HepG2 (cell line): ENCODE data around the gene STK39. TPM values are rescaled to one million over a fixed set of nuclear protein-coding genes. Genes with fewer than 3 reads are reported as not detected.

Experiments used
- CBX1 ChIP-seq: IDR thresholded peaks from one replicate; pipeline ENCODE4 v1.6.1; 2016; ENCODE audit warnings: antibody characterized with exemption, low read depth
- FOXJ3 ChIP-seq: sonication (generic); formaldehyde crosslinking; IDR thresholded peaks from 2 replicates; pipeline ENCODE4 v1.4.0; 2020; ENCODE audit warnings: missing genetic modification reagents, mild to moderate bottlenecking, borderline replicate concordance
- HCFC1 ChIP-seq: fragments of 150-350 bp; IDR thresholded peaks from 2 replicates; pipeline ENCODE4 v1.6.1; 2014; ENCODE audit warnings: low read depth, low read length
- KDM1A ChIP-seq: IDR thresholded peaks from 2 replicates; pipeline ENCODE4 v1.6.1; 2016; ENCODE audit warnings: missing compliant biosample characterization
- KLF16 ChIP-seq, 2 experiments: sonication (generic) in 1 of 2; formaldehyde crosslinking in 1 of 2; IDR thresholded peaks; 2 replicates each; pipeline versions ENCODE4 v1.6.1 to v1.8.0; 2016 to 2023; ENCODE audit warnings: missing genetic modification reagents in 2 of 2, missing compliant biosample characterization in 1 of 2
- NR2F6 ChIP-seq, 2 experiments: IDR thresholded peaks; 2 replicates each; pipeline ENCODE4 v1.6.1; 2016; ENCODE audit warnings: antibody characterized with exemption in 1 of 2, mild to moderate bottlenecking in 1 of 2
- RARA ChIP-seq: IDR thresholded peaks from 2 replicates; pipeline ENCODE4 v1.6.1; 2016; ENCODE audit warnings: missing genetic modification reagents, missing compliant biosample characterization
- RFXAP ChIP-seq: sonication (generic); formaldehyde crosslinking; IDR thresholded peaks from 2 replicates; pipeline ENCODE4 v1.4.0; 2020; ENCODE audit warnings: missing genetic modification reagents, borderline replicate concordance
- SOX13 ChIP-seq, 3 experiments: fragments of 450-650 bp in 1 of 3; sonication (generic) in 1 of 3; formaldehyde crosslinking in 1 of 3; IDR thresholded peaks in 2 of 3; conservative IDR thresholded peaks in 1 of 3; 2 replicates each; pipeline versions ENCODE4 v1.5.0 to v1.6.1; 2016 to 2020; ENCODE audit warnings: antibody characterized with exemption in 1 of 3, mild to moderate bottlenecking in 1 of 3, missing compliant biosample characterization in 1 of 3, missing genetic modification reagents in 1 of 3, moderate library complexity in 1 of 3
- TEAD3 ChIP-seq: optimal IDR thresholded peaks from 2 replicates; pipeline ENCODE3; 2016; ENCODE audit warnings: borderline replicate concordance
- TOPORS ChIP-seq: sonication (generic); formaldehyde crosslinking; IDR thresholded peaks from 2 replicates; pipeline ENCODE4 v1.8.0; 2023; ENCODE audit warnings: mild to moderate bottlenecking, missing genetic modification reagents
- ZEB1 ChIP-seq: IDR thresholded peaks from 2 replicates; pipeline ENCODE4 v1.6.1; 2012; ENCODE audit warnings: mild to moderate bottlenecking, low read depth, inconsistent platforms; ENCODE audit not compliant: insufficient replicate concordance
- ZFYVE20 ChIP-seq: sonication (generic); formaldehyde crosslinking; IDR thresholded peaks from 2 replicates; pipeline ENCODE4 v1.8.0; 2023; ENCODE audit warnings: low read depth, mild to moderate bottlenecking, moderate library complexity, missing genetic modification reagents, borderline replicate concordance
- ZNF180 ChIP-seq: sonication (generic); formaldehyde crosslinking; IDR thresholded peaks from 2 replicates; pipeline ENCODE4 v1.4.0; 2020; ENCODE audit warnings: low read depth, missing genetic modification reagents, borderline replicate concordance
- ZNF331 ChIP-seq: sonication (generic); formaldehyde crosslinking; IDR thresholded peaks from 2 replicates; pipeline ENCODE4 v1.4.0; 2020; ENCODE audit warnings: missing genetic modification reagents
- ZNF367 ChIP-seq: sonication (generic); formaldehyde crosslinking; IDR thresholded peaks from 2 replicates; pipeline ENCODE4 v1.4.0; 2020; ENCODE audit warnings: missing genetic modification reagents, borderline replicate concordance
- ZNF761 ChIP-seq: sonication (generic); formaldehyde crosslinking; conservative IDR thresholded peaks from 2 replicates; pipeline ENCODE4 v1.4.0; 2020; ENCODE audit warnings: mild to moderate bottlenecking, missing genetic modification reagents
- ZSCAN9 ChIP-seq: IDR thresholded peaks from 2 replicates; pipeline ENCODE4 v1.6.1; 2016; ENCODE audit warnings: borderline replicate concordance
- polyA plus RNA-seq, 8 experiments: library from polyadenylated mRNA; depleted of rRNA in 3 of 8; stranded (reverse) in 7 of 8; unstranded in 1 of 8; fragments of >200 nt; fragmentation: Illumina TruSeq in 4 of 8; extraction: Trizol in 4 of 8; gene quantifications; 2 replicates each; pipeline versions ENCODE4 v1.2.1 to v1.2.3, GENCODE V29; 2011 to 2016; ENCODE audit warnings: low read depth in 4 of 8, missing spikeins in 1 of 8, mixed read lengths in 1 of 8; ENCODE audit not compliant: insufficient read depth in 1 of 8
- total RNA-seq, 5 experiments: library from RNA; depleted of rRNA; stranded (reverse); fragments of >200 nt; fragmentation: Illumina TruSeq; extraction: Trizol; gene quantifications; 2 replicates each; pipeline ENCODE4 v1.2.3, GENCODE V29; 2016; ENCODE audit warnings: low read depth in 1 of 5
- TF ChIP-seq, protein P1 (sequence below), 2 experiments: IDR thresholded peaks; 2 replicates each; pipeline ENCODE4 v1.6.1; 2011 to 2012; ENCODE audit warnings: low read length in 2 of 2, borderline replicate concordance in 1 of 2, low read depth in 1 of 2, mild to moderate bottlenecking in 1 of 2, moderate library complexity in 1 of 2
- TF ChIP-seq, protein P2 (sequence below): IDR thresholded peaks from 2 replicates; pipeline ENCODE4 v1.4.0; 2020; ENCODE audit warnings: mild to moderate bottlenecking, missing genetic modification reagents
- TF ChIP-seq, protein P3 (sequence below): sonication (generic); formaldehyde crosslinking; IDR thresholded peaks from 2 replicates; pipeline ENCODE4 v1.4.0; 2020; ENCODE audit warnings: missing genetic modification reagents, borderline replicate concordance

The STK39 gene
- total and polyA plus RNA-seq, 2 of the 13 experiments (the other 11 are each of a cell fraction or from before 2014, with no cell fraction given): 27.3 to 38.4 TPM

DNA sequence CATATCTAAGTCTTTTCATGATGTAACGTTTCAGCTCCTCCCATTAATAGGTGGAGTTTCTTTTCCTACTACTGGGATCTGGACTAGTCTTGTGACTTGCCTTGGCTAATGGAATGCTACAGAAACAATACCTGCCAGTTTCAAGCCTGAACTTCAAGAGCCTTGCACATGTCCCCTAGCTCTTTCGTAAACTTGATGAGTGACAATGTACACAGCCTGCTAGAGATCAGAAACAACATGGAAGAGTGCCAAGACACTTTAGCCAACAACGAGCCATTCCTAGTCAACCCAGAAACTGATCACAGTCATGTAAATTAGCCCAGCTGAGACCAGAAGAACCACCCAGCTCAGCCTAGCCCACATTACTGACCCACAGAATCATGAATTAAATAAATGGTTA is 24.8 kb upstream of the STK39 start (continued):
- TF ChIP-seq, protein P1, sequence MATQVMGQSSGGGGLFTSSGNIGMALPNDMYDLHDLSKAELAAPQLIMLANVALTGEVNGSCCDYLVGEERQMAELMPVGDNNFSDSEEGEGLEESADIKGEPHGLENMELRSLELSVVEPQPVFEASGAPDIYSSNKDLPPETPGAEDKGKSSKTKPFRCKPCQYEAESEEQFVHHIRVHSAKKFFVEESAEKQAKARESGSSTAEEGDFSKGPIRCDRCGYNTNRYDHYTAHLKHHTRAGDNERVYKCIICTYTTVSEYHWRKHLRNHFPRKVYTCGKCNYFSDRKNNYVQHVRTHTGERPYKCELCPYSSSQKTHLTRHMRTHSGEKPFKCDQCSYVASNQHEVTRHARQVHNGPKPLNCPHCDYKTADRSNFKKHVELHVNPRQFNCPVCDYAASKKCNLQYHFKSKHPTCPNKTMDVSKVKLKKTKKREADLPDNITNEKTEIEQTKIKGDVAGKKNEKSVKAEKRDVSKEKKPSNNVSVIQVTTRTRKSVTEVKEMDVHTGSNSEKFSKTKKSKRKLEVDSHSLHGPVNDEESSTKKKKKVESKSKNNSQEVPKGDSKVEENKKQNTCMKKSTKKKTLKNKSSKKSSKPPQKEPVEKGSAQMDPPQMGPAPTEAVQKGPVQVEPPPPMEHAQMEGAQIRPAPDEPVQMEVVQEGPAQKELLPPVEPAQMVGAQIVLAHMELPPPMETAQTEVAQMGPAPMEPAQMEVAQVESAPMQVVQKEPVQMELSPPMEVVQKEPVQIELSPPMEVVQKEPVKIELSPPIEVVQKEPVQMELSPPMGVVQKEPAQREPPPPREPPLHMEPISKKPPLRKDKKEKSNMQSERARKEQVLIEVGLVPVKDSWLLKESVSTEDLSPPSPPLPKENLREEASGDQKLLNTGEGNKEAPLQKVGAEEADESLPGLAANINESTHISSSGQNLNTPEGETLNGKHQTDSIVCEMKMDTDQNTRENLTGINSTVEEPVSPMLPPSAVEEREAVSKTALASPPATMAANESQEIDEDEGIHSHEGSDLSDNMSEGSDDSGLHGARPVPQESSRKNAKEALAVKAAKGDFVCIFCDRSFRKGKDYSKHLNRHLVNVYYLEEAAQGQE (IDR thresholded peaks at IDR 0.05; ENCODE audit: borderline replicate concordance in 1 of 2, low read depth in 1 of 2, low read length in 2 of 2): peak in 1 of 2 experiments; percentile 52; a peak in 1 of 4 replicates
- TF ChIP-seq TEAD3 (CRISPR knock-in tag) (peak; percentile 79), TOPORS (CRISPR knock-in tag) (no peak), SOX13 (IDR thresholded peaks at IDR 0.05) (peak; percentile 77; the same call in 1 of the 2 replicates), SOX13 (CRISPR knock-in tag; conservative IDR thresholded peaks at IDR 0.05 in 1 of 2, IDR thresholded peaks at IDR 0.05 in 1 of 2) (peak in 1 of 2 experiments; percentile 95; a peak in 2 of 4 replicates), ZFYVE20 (CRISPR knock-in tag) (no peak), ZNF331 (CRISPR knock-in tag) (peak; percentile 100), ZNF180 (CRISPR knock-in tag) (no peak), KLF16 (CRISPR knock-in tag; IDR thresholded peaks at IDR 0.05) (peak in 1 of 2 experiments; percentile 49; a peak in 1 of 4 replicates), RARA (CRISPR knock-in tag) (peak; percentile 35; the same call in 1 of the 2 replicates), NR2F6 (IDR thresholded peaks at IDR 0.05) (no peak), NR2F6 (CRISPR knock-in tag; IDR thresholded peaks at IDR 0.05) (peak; percentile 40; the same call in 1 of the 2 replicates), ZEB1 (no peak), ZSCAN9 (CRISPR knock-in tag) (peak; percentile 66; the same call in 1 of the 2 replicates), RFXAP (no peak), CBX1 (no peak), ZNF367 (CRISPR knock-in tag) (no peak), FOXJ3 (peak; percentile 47; the same call in 1 of the 2 replicates), ZNF761 (no peak), HCFC1 (no peak), KDM1A (CRISPR knock-in tag) (no peak)
- TF ChIP-seq, protein P2, sequence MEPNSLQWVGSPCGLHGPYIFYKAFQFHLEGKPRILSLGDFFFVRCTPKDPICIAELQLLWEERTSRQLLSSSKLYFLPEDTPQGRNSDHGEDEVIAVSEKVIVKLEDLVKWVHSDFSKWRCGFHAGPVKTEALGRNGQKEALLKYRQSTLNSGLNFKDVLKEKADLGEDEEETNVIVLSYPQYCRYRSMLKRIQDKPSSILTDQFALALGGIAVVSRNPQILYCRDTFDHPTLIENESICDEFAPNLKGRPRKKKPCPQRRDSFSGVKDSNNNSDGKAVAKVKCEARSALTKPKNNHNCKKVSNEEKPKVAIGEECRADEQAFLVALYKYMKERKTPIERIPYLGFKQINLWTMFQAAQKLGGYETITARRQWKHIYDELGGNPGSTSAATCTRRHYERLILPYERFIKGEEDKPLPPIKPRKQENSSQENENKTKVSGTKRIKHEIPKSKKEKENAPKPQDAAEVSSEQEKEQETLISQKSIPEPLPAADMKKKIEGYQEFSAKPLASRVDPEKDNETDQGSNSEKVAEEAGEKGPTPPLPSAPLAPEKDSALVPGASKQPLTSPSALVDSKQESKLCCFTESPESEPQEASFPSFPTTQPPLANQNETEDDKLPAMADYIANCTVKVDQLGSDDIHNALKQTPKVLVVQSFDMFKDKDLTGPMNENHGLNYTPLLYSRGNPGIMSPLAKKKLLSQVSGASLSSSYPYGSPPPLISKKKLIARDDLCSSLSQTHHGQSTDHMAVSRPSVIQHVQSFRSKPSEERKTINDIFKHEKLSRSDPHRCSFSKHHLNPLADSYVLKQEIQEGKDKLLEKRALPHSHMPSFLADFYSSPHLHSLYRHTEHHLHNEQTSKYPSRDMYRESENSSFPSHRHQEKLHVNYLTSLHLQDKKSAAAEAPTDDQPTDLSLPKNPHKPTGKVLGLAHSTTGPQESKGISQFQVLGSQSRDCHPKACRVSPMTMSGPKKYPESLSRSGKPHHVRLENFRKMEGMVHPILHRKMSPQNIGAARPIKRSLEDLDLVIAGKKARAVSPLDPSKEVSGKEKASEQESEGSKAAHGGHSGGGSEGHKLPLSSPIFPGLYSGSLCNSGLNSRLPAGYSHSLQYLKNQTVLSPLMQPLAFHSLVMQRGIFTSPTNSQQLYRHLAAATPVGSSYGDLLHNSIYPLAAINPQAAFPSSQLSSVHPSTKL (CRISPR knock-in tag): peak; percentile 89
- TF ChIP-seq, protein P3, sequence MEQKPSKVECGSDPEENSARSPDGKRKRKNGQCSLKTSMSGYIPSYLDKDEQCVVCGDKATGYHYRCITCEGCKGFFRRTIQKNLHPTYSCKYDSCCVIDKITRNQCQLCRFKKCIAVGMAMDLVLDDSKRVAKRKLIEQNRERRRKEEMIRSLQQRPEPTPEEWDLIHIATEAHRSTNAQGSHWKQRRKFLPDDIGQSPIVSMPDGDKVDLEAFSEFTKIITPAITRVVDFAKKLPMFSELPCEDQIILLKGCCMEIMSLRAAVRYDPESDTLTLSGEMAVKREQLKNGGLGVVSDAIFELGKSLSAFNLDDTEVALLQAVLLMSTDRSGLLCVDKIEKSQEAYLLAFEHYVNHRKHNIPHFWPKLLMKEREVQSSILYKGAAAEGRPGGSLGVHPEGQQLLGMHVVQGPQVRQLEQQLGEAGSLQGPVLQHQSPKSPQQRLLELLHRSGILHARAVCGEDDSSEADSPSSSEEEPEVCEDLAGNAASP (CRISPR knock-in tag): 0 out of 2 replicates have a peak, but pooled peaks have one; percentile 27
